Eye (tissue), 1 donor: ENCODE data around the gene CDCP1.

Source experiments
- DNase-seq: peaks from one replicate; pipeline ENCODE4 v3.0.0-alpha.2; 2015

The CDCP1 gene

GRCh38 chr3:45105855-45106671 is 40.1 kb downstream of the CDCP1 start:
- DNase-seq = no peak

- DNase-seq = no peak
Observed at GRCh38 chr3:45104715-45105711, 41.2 kb downstream of the CDCP1 start.

GRCh38 chr3:45103753-45104714 is 42.1 kb downstream of the CDCP1 start:
- DNase-seq = no peak

- DNase-seq = no peak
Observed at GRCh38 chr3:45103334-45103733, 42.8 kb downstream of the CDCP1 start.

GRCh38 chr3:45100981-45101407 is 45.2 kb downstream of the CDCP1 start:
- DNase-seq = no peak

GRCh38 chr3:45098310-45098709 is 47.9 kb downstream of the CDCP1 start:
- no peak for DNase-seq

GRCh38 chr3:45097296-45097883 is 48.8 kb downstream of the CDCP1 start:
- no peak for DNase-seq

- DNase-seq = peak; percentile 5
Observed at GRCh38 chr3:45095916-45096526, 50.2 kb downstream of the CDCP1 start.

GRCh38 chr3:45093176-45093575 is 53.0 kb downstream of the CDCP1 start:
- no peak for DNase-seq

- DNase-seq = no peak
Observed at GRCh38 chr3:45092132-45093031, 53.8 kb downstream of the CDCP1 start.

GRCh38 chr3:45090855-45091254 is 55.3 kb downstream of the CDCP1 start:
- no peak for DNase-seq

- peak; percentile 22 for DNase-seq
Observed at GRCh38 chr3:45088543-45089358, 57.4 kb downstream of the CDCP1 start.

- DNase-seq = no peak
Observed at GRCh38 chr3:45087155-45087554, 59.0 kb downstream of the CDCP1 start.

- DNase-seq = no peak
Observed at GRCh38 chr3:45084820-45085816, 61.1 kb downstream of the CDCP1 start.

- DNase-seq = no peak
Observed at GRCh38 chr3:45084361-45084760, 61.8 kb downstream of the CDCP1 start.

- no peak for DNase-seq
Observed at GRCh38 chr3:45083023-45083422, 63.2 kb downstream of the CDCP1 start.

- peak; percentile 44 for DNase-seq
Observed at GRCh38 chr3:45082142-45082538, 64.0 kb downstream of the CDCP1 start.

- no peak for DNase-seq
Observed at GRCh38 chr3:45081506-45082141, 64.6 kb downstream of the CDCP1 start.
